ENCODE data around the gene CFAP46.

The CFAP46 gene

DNA sequence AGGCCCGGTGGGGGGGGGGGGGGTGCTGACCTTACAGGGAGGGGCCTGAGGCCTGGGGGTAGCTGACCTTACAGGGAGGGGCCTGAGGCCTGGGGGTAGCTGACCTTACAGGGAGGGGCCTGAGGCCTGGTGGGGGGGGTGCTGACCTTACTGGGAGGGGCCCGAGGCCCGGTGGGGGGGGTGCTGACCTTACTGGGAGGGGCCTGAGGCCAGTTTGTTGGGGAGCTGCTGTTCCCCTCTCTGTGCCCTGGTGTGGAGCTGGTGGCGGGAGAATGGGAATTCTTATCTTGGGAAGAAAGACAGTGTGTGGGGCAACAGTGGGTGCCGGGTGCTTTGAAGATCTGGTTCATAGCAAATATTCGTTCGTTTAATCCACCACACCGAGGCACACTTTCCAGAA, 46.6 kb upstream of the CFAP46 start:
- TF ChIP-seq FOXP2 (optimal IDR thresholded peaks at IDR 0.05; ENCODE audit: borderline replicate concordance, extremely low read depth, extremely low read length, insufficient read depth) (no peak), SIN3A (IDR thresholded peaks at IDR 0.05; ENCODE audit: borderline replicate concordance, insufficient read depth, low read length) (no peak), POLR2AphosphoS5 (IDR thresholded peaks at IDR 0.05; ENCODE audit: low read depth, low read length) (no peak), TAF1 (IDR thresholded peaks at IDR 0.05; ENCODE audit: borderline replicate concordance, insufficient read depth, low read length) (no peak)
- TF ChIP-seq, protein P1, sequence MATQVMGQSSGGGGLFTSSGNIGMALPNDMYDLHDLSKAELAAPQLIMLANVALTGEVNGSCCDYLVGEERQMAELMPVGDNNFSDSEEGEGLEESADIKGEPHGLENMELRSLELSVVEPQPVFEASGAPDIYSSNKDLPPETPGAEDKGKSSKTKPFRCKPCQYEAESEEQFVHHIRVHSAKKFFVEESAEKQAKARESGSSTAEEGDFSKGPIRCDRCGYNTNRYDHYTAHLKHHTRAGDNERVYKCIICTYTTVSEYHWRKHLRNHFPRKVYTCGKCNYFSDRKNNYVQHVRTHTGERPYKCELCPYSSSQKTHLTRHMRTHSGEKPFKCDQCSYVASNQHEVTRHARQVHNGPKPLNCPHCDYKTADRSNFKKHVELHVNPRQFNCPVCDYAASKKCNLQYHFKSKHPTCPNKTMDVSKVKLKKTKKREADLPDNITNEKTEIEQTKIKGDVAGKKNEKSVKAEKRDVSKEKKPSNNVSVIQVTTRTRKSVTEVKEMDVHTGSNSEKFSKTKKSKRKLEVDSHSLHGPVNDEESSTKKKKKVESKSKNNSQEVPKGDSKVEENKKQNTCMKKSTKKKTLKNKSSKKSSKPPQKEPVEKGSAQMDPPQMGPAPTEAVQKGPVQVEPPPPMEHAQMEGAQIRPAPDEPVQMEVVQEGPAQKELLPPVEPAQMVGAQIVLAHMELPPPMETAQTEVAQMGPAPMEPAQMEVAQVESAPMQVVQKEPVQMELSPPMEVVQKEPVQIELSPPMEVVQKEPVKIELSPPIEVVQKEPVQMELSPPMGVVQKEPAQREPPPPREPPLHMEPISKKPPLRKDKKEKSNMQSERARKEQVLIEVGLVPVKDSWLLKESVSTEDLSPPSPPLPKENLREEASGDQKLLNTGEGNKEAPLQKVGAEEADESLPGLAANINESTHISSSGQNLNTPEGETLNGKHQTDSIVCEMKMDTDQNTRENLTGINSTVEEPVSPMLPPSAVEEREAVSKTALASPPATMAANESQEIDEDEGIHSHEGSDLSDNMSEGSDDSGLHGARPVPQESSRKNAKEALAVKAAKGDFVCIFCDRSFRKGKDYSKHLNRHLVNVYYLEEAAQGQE (IDR thresholded peaks at IDR 0.05; ENCODE audit: insufficient read depth in 1 of 2, low read depth in 2 of 2, low read length in 2 of 2): no peak

DNA sequence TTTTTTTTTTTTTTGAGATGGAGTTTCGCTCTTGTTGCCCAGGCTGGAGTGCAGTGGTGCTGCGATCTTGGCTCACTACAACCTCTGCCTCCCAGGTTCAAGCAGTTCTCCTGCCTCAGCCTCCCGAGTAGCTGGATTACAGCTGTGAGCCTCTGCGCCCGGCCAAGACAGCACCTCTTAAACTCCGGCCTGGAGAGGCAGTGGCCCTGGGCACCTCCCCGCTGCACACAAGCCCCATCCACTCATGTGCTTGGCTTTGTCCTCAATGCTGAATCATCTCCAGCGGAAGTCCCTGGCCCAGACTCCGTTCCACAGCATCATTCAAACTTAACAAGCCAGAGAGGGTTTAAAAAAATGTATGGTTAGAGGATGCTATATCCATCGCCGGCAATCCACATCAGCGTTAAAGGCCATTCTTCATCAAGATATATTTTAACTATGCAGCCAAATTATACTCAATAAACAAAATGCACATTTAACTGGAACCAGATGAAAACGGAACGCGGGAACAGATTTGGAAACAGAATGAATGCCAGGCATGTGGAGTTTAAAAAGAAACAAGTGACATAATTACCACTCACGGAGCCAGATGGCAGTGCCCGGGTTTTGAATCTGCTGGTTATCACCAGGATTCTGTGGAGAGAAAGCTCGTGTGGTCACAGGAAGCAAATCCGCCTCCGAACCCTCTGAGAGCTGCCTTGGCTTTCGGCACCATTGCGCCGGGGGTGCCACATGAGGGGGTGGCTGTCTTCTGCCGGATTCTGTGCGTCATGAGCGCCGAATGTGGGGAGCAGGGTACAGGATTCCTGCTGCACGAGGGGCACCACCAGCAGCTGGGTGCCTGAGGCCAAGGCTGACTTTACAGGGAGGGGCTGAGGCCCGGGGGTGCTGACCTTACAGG, 45.6 kb upstream of the CFAP46 start:
- TF ChIP-seq, protein P1 (IDR thresholded peaks at IDR 0.05; ENCODE audit: insufficient read depth in 1 of 2, low read depth in 2 of 2, low read length in 2 of 2): no peak
- TF ChIP-seq FOXP2 (optimal IDR thresholded peaks at IDR 0.05; ENCODE audit: borderline replicate concordance, extremely low read depth, extremely low read length, insufficient read depth) (no peak), TAF1 (IDR thresholded peaks at IDR 0.05; ENCODE audit: borderline replicate concordance, insufficient read depth, low read length) (no peak), SIN3A (IDR thresholded peaks at IDR 0.05; ENCODE audit: borderline replicate concordance, insufficient read depth, low read length) (no peak), POLR2AphosphoS5 (IDR thresholded peaks at IDR 0.05; ENCODE audit: low read depth, low read length) (no peak)

DNA sequence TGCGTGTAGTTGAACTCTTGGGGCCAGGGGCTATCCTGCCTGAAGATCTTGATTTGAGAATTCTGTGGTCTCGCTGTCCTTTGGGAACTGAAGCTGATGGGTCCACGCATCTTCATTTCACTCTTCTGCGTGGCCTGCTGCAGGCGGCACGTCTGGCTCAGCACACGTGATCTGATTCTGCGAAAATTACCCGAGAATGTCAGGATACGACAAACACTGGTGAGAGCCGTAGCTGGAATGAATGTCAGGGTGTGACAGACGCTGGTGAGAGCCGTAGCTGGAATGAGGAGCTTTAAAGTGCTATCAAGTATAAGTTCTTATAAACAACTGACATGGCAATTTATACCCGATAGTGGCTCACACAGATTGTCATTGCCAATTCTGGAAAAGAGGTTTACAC, 44.6 kb upstream of the CFAP46 start:
- TF ChIP-seq, protein P1 (IDR thresholded peaks at IDR 0.05; ENCODE audit: insufficient read depth in 1 of 2, low read depth in 2 of 2, low read length in 2 of 2): no peak
- TF ChIP-seq TAF1 (IDR thresholded peaks at IDR 0.05; ENCODE audit: borderline replicate concordance, insufficient read depth, low read length) (no peak), POLR2AphosphoS5 (IDR thresholded peaks at IDR 0.05; ENCODE audit: low read depth, low read length) (no peak), SIN3A (IDR thresholded peaks at IDR 0.05; ENCODE audit: borderline replicate concordance, insufficient read depth, low read length) (no peak), FOXP2 (optimal IDR thresholded peaks at IDR 0.05; ENCODE audit: borderline replicate concordance, extremely low read depth, extremely low read length, insufficient read depth) (no peak)

DNA sequence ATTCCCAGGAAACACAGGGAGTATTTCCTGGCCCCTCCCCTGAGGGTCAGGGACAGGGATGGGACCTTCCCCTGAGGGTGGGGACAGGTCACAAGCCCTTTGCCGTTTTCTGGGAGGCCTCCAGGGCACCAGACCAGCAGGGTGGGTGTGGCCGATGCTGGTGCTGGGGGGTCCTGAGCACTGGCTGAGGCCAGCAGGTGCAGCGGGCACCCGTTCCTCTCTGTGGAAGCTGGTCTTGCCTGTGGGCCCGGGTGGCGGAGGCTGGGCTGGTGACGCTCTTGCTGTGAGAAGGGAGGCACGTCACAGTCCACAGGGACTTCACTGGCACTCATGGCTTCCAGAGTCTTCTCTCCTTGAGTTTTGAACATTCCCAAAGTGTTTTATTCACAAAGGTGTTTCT, 44.2 kb upstream of the CFAP46 start:
- TF ChIP-seq FOXP2 (optimal IDR thresholded peaks at IDR 0.05; ENCODE audit: borderline replicate concordance, extremely low read depth, extremely low read length, insufficient read depth) (no peak), POLR2AphosphoS5 (IDR thresholded peaks at IDR 0.05; ENCODE audit: low read depth, low read length) (no peak), SIN3A (IDR thresholded peaks at IDR 0.05; ENCODE audit: borderline replicate concordance, insufficient read depth, low read length) (no peak), TAF1 (IDR thresholded peaks at IDR 0.05; ENCODE audit: borderline replicate concordance, insufficient read depth, low read length) (no peak)
- TF ChIP-seq, protein P1 (IDR thresholded peaks at IDR 0.05; ENCODE audit: insufficient read depth in 1 of 2, low read depth in 2 of 2, low read length in 2 of 2): no peak
